HG03025 (cell line): ENCODE data around the gene GJC2.

ENCODE experiments used
- ATAC-seq: cut with Tn5 transposase; IDR thresholded peaks from one replicate; pipeline ENCODE4 v1.9.1; 2021; ENCODE audit warnings: mild to moderate bottlenecking, moderate library complexity; ENCODE audit not compliant: unreplicated experiment, low FRiP score

The GJC2 gene

DNA sequence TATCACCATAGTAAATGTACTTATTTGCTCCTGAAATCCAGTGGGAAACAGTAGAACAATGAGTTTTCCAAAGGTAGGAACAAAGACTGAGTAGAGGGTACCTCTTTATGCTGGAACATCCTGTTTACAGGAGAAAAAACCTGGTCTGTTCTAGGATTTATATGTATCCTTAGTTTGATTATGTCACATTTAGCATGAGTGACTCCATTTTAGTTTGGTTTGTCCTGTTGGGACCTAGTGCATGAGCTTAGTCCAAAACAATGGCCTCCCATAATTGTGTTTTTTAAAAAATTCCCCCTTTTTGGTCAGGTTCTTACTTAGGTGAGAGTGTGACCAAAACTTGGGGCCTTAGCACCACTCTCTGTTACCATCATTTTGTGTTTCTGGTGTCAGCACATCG is 37.1 kb upstream of the GJC2 start:
- no peak for ATAC-seq

DNA sequence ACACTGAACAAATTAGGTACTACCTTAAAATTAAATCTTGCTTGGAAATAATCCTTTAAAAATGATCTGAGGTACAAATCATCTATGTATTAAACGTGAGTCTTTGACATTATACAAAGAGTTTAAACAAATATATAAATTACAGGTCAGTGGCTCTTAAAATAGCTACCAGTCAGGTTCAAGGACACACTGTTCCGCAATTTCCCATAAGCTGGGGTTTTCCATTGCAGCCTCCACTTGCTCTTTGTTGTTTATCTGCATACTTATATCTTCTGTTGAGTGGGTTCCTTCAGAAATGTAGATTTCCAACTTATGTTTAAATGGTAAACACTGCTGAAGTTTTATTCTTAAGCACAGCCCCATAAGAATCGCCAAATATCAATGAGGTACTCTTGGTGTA is 34.9 kb upstream of the GJC2 start:
- no peak for ATAC-seq

DNA sequence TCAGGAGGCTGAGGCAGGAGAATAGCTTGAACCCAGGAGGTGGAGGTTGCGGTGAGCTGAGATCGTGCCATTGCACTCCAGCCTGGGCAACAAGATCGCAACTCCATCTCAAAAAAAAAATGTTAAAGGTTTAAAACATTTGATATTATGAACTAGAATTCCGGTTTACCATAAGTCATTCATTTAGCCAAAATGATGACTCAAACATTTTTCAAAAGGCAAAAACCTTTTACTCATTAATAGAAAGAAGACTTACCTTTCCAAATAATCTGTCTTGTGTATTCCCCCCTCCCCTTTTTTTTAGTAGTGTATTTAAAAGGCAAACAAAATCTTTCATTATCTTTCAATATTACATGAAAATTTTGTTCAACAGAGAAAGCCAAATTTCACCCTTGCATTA is 32.4 kb upstream of the GJC2 start:
- ATAC-seq, result no peak

DNA sequence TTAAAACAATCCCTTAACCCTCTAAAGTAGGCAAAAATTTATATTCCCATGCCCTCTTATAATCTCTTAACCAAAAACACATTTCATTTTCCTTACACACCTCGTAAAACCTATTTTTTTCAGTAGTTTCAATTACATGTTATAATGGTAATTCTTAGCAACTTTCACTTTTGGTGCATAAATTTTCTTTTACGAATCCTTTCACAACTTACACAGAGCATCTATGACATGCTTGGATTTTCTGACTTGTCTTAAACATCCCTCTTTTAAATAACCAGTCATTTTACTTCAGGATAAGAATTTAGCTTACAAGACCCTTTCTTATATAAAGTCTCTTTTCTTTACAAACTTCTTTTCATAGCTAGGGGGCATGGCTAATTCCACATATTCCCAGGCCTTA is 31.7 kb upstream of the GJC2 start:
- no peak for ATAC-seq

DNA sequence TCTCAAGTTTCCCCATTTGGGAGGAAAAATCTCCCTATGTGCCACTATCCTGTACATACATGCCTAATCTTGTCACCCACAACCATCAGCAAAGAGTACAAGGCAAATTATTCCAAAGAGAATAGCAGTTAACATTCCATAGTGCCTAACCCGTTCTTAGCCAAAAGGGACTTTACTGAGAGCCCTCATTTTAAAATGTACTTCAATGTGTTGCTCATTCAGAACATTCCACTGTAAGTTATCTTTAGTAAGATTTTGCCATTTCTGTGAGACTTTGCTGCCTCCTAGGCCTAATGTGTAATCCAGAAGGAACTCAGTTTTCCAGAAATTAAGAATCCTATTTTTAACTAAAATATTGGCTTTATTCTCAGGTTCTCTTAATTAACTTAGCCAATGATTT is 29.4 kb upstream of the GJC2 start:
- ATAC-seq, result no peak

DNA sequence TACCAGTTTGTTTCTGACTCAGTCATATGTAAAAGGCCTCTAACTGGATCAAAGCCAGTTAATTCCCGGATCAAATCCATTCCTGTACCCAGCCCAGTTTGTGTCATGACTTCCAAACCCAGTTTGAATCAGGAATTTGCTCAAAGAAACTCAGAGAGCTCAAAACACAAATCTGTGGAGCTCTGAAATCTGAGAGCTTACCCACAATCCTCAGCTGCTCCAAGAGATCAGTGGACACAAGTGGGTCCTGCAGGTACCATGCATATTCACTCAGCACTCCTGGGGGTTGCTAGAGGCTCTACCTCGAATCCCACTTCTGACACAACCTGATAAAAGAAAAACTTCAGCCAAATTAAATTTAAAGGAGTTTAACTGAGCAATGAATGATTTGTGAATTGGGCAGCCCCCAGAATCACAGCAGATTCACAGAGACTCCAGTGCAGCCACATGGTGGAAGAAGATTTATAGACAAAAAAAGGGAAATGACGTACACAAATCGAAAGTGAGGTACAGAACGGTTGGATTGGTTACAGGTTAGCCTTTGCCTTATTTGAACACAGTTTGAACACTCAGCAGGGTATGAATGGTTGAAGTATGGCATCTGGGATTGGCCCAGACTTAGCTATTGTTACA is 28.8 kb upstream of the GJC2 start:
- ATAC-seq, result no peak

DNA sequence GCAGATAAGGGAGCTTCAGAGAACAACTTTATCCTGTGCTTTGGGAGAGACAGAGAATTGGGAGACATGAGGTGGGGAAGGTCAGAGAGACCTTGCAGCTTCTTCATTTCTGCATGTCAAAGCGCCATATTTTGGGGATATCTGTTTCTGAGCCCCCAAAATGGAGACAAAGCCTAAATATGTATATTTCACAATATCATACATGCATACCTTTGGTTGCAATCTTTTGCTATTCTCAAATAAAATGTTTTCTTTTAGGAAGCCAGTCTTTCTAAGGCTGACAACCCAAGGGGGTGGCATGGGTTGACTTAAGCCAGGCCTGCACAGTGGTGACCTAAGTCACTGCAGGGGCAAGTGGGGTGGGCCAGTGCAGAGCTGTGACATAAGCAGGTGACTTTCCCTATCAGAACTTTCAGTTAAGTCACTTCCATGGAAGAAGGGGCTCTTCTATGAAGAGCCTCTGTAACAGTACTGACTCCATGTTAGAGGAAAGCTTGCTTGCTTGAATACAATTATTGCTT is 26.7 kb upstream of the GJC2 start:
- no peak for ATAC-seq

DNA sequence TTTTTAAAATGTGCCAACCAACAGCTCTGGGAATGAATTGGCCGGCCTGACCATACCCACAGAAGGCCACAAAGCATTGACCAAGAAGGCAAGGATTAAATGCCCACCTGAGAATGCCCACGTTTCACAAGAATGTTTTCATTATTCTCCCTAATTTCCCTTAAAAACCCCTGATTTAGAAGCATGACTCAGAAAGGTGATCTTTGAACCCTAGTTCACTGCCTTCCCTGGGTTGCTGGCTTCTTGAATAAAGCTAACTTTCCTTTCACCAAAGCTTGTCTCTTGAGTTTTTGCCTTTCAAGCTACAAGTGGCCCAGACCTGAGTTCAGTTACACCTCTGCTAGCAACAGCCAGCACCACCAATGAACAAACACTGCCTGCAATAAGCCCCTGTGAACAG is 26.2 kb upstream of the GJC2 start:
- ATAC-seq, result no peak

DNA sequence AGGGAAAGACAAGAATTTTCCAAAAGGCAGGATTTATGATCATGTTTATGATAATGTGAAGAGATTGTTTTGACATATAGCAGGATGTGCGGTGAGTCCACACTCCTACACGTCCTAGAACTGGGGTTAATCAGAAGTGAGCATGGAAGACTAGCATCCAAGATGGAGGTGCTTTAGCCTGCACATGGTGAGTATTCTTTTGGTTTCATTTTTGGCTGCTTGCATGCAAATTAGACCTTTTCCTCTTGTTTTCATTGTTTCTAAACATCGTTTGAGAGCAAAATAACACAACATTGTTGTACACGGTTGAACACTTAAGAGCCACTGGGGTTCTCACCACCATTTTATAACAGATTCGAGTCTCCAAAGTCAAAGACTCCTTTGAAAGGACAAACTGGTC is 24.5 kb upstream of the GJC2 start:
- ATAC-seq, result no peak

DNA sequence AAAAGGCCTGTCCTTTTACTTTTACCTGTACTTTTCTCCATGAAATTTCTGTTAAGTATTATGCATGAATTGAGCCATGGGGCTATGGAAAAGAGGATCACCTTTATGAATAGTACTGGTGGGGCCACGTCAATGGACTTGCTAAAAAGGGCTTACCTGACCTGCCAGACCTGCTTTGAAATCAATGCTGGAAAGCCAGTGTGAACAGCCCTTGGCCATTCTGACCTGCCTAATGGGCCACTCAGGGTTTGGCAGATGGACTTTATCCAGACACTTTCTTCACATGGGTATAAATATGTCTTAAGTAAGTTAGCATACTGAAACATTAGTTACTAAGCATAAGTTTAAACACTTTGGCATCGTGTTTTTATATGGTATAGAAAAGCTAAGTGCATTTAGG is 18.0 kb upstream of the GJC2 start:
- ATAC-seq, result no peak

DNA sequence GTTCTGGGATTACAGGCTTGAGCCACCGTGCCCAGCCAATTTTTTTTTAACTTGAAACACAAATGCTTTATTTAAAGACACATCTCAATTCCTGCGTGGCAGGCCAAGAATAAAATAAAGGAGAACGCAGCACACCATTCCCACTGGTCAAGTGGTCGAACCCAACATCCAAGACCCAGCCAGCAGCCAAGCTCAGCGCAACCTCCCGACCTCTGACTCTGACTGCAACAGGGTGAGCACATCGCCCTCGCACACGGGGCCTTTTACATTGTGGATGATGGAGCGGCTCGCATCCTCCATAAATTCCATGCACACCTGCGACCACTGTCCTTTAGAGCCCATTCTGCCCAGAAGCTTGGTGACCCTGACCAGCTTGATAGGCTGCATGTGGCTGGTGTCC is 15.1 kb upstream of the GJC2 start:
- no peak for ATAC-seq

DNA sequence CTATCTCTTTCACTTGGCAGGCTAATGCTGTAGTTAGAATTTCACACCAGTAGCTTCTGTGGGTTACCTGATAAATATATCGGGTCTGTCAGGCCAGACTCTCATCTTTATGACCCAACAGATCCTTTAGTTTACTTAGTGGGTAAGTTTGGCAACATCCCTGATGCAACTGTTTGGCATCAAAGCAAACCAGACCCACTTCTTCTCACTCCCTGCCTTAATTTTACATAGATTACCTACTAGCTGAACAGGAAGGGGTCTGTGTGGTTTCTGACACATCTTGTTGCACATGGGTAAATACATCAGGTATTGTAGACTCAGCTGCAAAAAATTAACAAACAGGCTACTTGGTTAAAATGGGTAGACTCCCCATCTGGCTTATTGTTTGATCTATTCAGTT is 12.8 kb upstream of the GJC2 start:
- no peak for ATAC-seq

DNA sequence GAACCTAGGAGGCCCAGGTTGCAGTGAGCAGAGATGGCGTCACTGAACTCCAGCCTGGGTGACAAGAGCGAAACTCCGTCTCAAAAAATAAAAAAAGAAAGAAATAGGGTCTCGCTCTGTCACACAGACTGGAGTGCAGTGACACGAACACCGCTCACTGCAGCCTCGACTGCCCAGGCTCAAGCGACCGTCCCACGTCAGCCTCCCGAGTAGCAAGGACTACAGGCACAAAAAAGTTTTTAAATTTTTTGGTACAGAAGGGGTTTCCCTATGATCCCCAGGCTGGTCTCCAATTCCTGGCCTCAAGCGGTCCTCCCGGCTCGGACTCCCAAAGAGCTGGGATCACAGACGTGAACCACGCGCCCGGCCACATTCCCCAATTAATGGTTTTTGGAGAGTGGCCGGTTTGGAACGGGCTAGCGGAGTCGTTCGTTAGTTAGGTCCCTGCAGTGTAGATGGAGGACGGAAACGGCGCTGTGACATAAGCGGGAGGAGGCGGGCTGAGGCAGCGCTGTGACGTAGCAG is 10.3 kb upstream of the GJC2 start:
- no peak for ATAC-seq

DNA sequence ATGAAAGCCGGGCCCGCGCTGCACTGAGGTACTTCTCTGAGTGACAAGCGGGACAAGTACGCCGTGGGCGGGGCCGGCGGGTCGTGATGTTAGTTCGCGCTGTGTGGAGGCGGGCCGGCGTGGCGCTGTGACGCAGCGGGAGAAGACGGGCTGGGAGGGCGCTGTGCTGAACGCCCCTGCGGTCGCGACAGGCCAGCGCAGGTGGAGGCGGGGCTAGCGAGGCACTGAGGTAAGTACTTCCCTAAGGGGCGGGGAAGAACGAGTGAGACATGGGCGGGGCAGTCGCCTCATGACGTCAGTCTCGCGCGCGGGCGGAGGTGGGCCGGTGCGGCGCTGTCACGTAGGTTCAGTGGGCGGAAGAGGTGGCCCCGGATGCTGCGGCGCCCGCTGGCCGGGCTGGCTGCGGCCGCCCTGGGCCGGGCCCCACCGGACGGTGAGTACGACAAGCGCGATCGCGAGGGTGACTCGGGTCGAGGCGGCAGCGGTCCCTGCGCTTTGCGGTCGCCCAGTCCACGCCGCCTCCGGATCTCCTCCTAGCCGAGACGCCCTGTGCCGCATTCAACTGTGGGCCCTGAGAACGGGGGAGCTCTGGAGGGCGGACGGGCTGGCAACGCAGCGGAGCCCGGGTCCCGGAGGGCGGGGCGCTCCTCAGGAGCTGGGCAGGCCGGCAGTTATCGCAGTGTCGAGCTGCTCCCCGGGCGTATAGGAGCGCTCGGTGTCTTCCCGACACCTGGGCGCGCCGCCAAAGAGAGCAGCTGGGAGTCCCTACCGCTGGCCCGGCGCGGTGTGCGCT is 9.6 kb upstream of the GJC2 start, which contains the start of gene GUK1:
Gene GUK1 (plus strand): TSS at position 349 of the 793 bp plus-strand sequence. CDS start 24 bp downstream, at position 373.
- peak; percentile 91 for ATAC-seq

DNA sequence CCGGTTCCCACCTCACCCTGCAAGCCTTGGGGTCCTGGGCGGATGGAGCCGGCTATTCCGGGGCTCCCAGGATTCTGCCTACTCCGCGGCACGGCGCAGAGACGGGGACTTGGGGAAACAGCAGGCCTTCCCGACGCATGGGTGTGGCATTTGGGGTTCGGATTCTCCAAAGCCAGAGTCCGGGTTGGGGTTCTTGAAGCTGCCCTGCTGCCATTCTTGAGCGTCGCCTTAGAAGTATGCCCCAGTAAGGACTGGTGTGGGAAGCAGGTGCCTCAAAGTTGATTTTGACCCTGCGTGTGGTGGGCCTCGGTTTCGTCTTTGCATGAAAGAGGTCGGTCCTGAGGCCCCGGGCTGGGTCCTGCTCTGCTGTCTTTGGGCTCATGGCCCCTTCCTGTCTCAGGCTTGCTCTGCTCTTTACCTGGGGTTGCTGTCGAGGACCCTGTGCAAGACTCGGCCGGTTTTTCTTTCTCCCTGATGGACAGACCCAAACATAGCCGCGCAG is 9.0 kb upstream of the GJC2 start:
- no peak for ATAC-seq

DNA sequence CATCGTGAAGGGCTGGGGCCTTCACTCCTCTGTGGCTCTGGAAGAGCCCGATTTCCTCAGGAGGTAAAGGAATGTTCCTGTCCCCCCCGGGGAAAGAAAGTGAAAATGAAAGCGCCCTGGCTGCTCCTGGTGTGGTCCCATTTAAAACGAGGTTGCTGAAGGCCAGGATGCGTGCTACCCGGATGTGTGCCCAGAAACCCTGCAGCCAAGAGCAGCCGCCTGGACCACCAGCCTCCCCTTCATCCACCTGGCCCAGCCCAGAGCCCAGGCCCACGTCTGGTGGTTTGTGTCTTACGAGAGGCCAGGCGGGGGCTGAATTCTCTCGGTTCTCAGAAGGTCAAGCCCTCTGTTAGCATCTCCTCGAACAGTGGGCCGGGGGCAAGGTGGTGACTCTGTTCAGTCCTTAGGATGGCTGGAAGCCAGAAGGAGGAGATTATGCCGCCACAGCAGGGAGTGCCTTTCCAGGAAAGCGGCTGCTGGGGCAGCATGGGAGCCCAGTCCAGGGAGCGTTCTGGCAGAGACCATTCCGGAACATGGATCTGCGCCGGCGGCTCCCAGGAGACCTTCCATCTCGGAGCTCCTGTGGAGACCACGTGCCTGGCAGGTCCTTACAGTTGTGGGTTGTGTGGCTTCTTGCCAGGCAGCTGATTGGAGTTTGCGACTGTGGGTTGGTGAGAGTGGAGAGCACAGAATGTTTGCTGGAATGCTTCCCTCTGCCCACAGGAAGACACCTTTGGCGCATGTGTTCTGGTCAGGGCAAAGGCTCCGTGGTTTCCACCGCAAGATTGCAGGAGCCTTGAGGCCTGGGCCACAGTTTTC is 8.3 kb upstream of the GJC2 start:
- no peak for ATAC-seq

DNA sequence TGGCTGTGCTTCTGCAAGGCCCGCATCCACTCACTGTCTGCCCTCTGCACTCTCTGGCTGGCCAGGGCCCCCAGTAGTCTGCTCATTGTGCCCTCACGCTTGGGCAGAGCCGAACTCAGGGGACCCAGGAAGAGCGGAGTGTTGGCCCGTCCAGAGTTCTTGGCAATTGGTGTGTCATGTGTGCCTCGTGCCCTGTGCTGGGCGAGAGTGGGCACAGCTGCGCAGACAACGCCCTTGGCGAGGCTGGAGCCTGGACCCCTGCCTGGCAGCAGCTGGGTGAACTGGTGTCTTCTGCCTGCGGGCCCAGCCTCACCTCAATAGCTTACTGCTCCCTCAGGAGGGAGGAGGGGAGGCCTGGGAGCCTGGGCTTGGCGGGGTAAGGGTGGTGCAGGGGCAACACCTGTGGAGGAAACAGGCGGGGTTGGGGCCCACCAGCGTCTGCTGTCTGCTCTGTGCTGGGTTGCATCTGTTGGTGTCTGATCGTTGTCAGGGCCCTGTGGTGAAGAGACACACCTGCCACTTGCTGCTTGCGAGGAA is 7.5 kb upstream of the GJC2 start:
- ATAC-seq, result no peak

DNA sequence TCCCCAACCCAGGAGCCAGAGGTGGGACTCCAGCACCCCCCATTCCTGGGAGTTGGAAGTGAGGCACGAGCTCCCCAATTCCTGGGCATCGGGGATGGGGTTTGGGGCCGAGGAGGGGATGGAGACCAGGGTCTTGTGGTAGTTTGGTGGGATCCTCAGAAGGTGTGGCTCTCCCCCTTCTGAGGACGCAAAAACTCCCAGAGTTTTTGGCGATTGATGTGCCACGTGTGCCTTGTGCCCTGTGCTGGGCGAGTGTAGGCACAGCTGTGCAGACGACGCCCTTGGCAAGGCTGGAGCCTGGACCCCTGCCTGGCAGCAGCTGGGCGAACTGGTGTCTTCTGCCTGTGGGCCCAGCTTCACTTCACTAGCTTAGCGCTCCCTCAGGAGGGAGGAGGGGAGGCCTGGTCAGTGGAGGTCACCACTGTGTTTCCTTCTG is 7.0 kb upstream of the GJC2 start:
- ATAC-seq, result no peak

DNA sequence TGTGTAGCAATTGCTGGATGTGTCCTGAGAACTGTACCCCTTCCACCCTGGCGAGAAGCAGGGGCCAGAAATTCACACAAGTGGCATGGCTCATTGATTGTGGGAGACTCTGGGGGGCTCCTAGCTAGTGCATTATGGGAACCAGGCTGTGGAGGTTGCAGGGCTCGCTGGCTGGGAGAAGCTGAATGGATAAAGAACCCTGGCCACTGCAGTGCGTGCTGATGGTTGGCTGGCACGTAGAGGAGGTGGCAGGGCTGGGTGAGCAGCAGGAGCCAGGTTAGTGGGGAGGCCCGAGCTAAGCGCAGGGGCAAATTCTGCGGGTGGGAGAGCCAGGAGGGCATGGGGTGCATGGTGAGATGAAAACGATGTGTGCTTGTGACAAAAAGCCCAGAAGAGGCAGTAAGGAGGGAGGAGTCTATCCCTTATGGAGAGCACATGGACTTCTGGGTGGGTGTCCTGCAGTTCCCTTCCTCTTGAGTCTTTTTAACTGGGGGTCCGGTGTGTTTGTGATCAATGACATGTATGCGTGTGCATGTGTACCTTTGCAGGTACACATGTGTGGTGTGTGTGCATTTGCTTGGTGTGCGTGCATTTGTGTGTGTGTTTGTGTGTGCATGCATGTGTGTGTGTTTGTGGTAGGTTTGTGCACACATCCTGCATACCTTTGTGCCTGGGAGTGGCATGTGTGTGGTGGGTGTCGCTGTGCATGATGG is 6.1 kb upstream of the GJC2 start:
- ATAC-seq, result no peak
